Measurements from ENCODE around the gene TMEM9. TPM values are rescaled to one million over a fixed set of nuclear protein-coding genes. Genes with fewer than 3 reads are reported as not detected.

TMEM9 gene
- total and polyA plus RNA-seq, 9 of the 15 experiments (the other 6 are each of a cell fraction or from before 2014, with no cell fraction given): 30.4 to 107 (median 67.6) TPM

- H3K36me3 ChIP-seq (ENCODE audit: control insufficient read depth, insufficient read depth, low read length): peaks cover 98% of the 10 kb centered on the region; the same call in 2 of the 3 replicates
- H3K27me3 ChIP-seq (ENCODE audit: control insufficient read depth in 2 of 2, insufficient read depth in 2 of 2, low read length in 2 of 2): no peaks in the 10 kb centered on the region
- POLR2A ChIA-PET: interaction anchor here (0.6 to 1.2 kb wide), 5 partner anchors 14 to 149 kb away, joined by 3 to 5 read pairs (median 4); partner anchors contain the start of gene TMEM9
- H3K9me1 ChIP-seq (ENCODE audit: control insufficient read depth, insufficient read depth, low read length): no peaks in the 10 kb centered on the region
- H3K9me3 ChIP-seq (replicated peaks; ENCODE audit: control insufficient read depth, insufficient read depth, low read depth, low read length): no peaks in the 10 kb centered on the region
- H3K9ac ChIP-seq (ENCODE audit: insufficient read depth in 1 of 2, low read depth in 2 of 2, low read length in 2 of 2): no peak overlapping the region
- no peaks in the 10 kb centered on the region for H3K79me2 ChIP-seq (ENCODE audit: control insufficient read depth, insufficient read depth, low read length)
- intact Hi-C loops (cut with micrococcal nuclease) (no loop called here), in situ Hi-C loops (cut with MboI) (no loop called here)
- no TSS peak for BruUV-seq (replicated peaks)
- CTCF ChIA-PET (ENCODE audit: low intra/inter-chr PET ratio): no interaction called here
- H3K4me2 ChIP-seq (ENCODE audit: insufficient read depth, low read length): no peak overlapping the region
- FAIRE-seq: no peak
- DNase-seq (ENCODE audit: extremely low read depth in 1 of 4, low spot score in 3 of 4): no peak
- no peaks in the 10 kb centered on the region for H3K4me1 ChIP-seq (replicated peaks in 1 of 2; ENCODE audit: control insufficient read depth in 2 of 2, insufficient read depth in 2 of 2, low read length in 2 of 2)
- H4K20me1 ChIP-seq (replicated peaks; ENCODE audit: control insufficient read depth, insufficient read depth, low read length): peaks cover 12% of the 10 kb centered on the region
- WGBS (ENCODE audit: insufficient coverage, low coverage, missing lambda C conversion rate): 78% methylated on average over 9 of the region's 10 CpGs
- no peak for TF ChIP-seq RBBP5 (IDR thresholded peaks at IDR 0.05; ENCODE audit: borderline replicate concordance, insufficient read depth, low read length, poor library complexity, severe bottlenecking)
- TF ChIP-seq ZNF24 (IDR thresholded peaks at IDR 0.05): no peak
- TF ChIP-seq ZNF57 (CRISPR knock-in tag; IDR thresholded peaks at IDR 0.05): no peak
- no peak for TF ChIP-seq NR4A1 (CRISPR knock-in tag; IDR thresholded peaks at IDR 0.05)
- TF ChIP-seq NR4A1 (tag; IDR thresholded peaks at IDR 0.05): no peak
- no peak for TF ChIP-seq SREBF2 (CRISPR knock-in tag; IDR thresholded peaks at IDR 0.05)
- TF ChIP-seq PPARD (CRISPR knock-in tag; IDR thresholded peaks at IDR 0.05): no peak
- TF ChIP-seq, protein P1, sequence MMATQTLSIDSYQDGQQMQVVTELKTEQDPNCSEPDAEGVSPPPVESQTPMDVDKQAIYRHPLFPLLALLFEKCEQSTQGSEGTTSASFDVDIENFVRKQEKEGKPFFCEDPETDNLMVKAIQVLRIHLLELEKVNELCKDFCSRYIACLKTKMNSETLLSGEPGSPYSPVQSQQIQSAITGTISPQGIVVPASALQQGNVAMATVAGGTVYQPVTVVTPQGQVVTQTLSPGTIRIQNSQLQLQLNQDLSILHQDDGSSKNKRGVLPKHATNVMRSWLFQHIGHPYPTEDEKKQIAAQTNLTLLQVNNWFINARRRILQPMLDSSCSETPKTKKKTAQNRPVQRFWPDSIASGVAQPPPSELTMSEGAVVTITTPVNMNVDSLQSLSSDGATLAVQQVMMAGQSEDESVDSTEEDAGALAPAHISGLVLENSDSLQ (IDR thresholded peaks at IDR 0.05): no peak
- TF ChIP-seq ZNF780A (CRISPR knock-in tag; IDR thresholded peaks at IDR 0.05): no peak
- TF ChIP-seq, protein P2, sequence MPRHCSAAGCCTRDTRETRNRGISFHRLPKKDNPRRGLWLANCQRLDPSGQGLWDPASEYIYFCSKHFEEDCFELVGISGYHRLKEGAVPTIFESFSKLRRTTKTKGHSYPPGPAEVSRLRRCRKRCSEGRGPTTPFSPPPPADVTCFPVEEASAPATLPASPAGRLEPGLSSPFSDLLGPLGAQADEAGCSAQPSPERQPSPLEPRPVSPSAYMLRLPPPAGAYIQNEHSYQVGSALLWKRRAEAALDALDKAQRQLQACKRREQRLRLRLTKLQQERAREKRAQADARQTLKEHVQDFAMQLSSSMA (CRISPR knock-in tag; IDR thresholded peaks at IDR 0.05): no peak
- no peak for TF ChIP-seq SRSF3 (IDR thresholded peaks at IDR 0.05; ENCODE audit: insufficient read depth, low read length)
- TF ChIP-seq RBM14 (IDR thresholded peaks at IDR 0.05; ENCODE audit: borderline replicate concordance, insufficient read depth, low read depth, low read length): no peak
- TF ChIP-seq ILF3 (IDR thresholded peaks at IDR 0.05; ENCODE audit: borderline replicate concordance): no peak
- TF ChIP-seq, protein P3, sequence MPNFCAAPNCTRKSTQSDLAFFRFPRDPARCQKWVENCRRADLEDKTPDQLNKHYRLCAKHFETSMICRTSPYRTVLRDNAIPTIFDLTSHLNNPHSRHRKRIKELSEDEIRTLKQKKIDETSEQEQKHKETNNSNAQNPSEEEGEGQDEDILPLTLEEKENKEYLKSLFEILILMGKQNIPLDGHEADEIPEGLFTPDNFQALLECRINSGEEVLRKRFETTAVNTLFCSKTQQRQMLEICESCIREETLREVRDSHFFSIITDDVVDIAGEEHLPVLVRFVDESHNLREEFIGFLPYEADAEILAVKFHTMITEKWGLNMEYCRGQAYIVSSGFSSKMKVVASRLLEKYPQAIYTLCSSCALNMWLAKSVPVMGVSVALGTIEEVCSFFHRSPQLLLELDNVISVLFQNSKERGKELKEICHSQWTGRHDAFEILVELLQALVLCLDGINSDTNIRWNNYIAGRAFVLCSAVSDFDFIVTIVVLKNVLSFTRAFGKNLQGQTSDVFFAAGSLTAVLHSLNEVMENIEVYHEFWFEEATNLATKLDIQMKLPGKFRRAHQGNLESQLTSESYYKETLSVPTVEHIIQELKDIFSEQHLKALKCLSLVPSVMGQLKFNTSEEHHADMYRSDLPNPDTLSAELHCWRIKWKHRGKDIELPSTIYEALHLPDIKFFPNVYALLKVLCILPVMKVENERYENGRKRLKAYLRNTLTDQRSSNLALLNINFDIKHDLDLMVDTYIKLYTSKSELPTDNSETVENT (CRISPR knock-in tag; IDR thresholded peaks at IDR 0.05): no peak
- no peak overlapping the region for H3K4me3 ChIP-seq
- ATAC-seq: no peak
- no peak overlapping the region for H3K27ac ChIP-seq (ENCODE audit: extremely low read depth, low read depth, low read length)
- H2AFZ ChIP-seq (ENCODE audit: low read depth, low read length): no peak overlapping the region
Observed at GRCh38 chr1:201140235-201140940, 13.9 kb downstream of the TMEM9 start.

All from K562 (cell line).